ENCODE measurements around the gene SLC2A6.
A peak's percentile ranks its signal among the peaks of the same experiment; 100 is the strongest.

The SLC2A6 gene

DNA sequence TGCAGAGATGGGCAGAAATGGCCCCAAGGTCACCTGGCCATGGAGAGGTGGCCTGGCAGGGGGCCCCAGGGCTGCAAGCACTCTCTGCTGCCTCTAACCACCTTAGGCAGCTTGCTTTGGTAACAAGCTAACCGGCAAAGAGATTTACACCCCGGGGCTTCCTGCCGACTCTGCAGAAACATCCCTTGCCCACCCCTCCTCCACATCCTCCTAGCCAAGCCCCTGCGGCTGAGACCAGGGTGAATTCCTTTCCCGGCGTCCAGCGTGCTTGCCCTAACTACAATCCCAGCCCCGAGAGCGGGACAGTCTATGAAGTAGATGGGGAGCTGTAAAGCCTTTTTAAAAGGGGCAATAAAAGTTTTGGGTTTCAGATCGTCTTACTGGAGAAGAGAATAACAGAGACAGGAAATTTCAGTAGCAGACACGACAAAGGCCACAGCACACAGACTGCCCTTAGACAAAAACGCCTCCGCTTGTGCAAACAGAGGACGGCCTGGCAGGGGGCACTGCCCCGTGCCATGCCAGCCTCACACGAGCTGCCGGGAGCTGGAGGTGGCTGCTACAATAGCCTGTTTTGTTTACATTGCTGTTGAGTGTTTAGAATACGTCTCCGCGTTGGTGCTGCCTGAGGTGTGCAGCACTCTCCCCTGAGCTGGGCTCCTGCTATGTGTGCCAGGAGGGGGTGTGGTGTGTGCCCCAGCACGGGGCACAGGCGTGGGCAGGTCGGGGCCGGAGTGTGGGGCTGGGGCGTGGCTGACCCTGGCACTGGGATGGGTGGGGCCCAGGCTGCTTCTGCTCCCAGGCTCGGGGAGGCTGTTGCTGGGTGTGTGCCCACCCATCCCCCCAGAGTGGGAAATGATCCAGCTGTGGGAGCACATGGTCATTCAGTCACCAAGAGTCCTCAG, 30.5 kb upstream of the SLC2A6 start:
- Mint-ChIP-seq H3K36me3 (no peaks in the 10 kb centered on the region), H3K4me1 (peaks cover 0 to 9% of the 10 kb centered on the region in 2 donors), H3K27ac (no peak overlapping the region), H3K27me3 (peaks cover 16 to 26% of the 10 kb centered on the region in 2 donors), H3K4me3 (peak overlapping the region in 1 of 2 donors; percentile 20), H3K9me3 (no peaks in the 10 kb centered on the region)
- DNase-seq (no peak), ATAC-seq (replicated peaks) (peak; percentile 27 to 42)

DNA sequence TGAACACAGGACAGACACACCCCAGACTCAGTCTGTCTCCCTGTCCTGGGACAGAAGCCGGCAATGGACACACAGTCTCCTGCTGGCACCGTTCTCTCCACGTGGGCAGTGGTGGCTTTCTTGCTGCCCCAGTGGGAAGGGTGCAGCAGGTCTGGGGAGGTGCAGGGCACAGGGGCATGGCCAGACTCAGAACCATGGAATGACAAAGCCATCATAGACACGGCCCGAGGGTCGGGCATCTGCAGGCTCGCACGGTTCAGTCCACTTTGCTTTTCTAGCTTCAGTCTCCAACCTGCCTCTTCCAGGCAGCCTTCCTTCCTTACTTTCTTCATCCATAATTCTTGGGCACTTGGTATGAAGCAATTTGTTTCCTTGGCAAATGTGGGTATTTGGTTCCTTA, 29.1 kb upstream of the SLC2A6 start:
- no peak overlapping the region for H3K27ac Mint-ChIP-seq
- ATAC-seq (replicated peaks) (no peak), DNase-seq (no peak)
- no peak overlapping the region for H3K4me3 Mint-ChIP-seq
- peaks cover 28 to 36% of the 10 kb centered on the region in 2 donors for H3K27me3 Mint-ChIP-seq
- H3K36me3 Mint-ChIP-seq: peaks cover 0 to under 1% of the 10 kb centered on the region in 2 donors
- peaks cover 0 to 9% of the 10 kb centered on the region in 2 donors for H3K4me1 Mint-ChIP-seq
- H3K9me3 Mint-ChIP-seq: peaks cover 0 to 3% of the 10 kb centered on the region in 2 donors

DNA sequence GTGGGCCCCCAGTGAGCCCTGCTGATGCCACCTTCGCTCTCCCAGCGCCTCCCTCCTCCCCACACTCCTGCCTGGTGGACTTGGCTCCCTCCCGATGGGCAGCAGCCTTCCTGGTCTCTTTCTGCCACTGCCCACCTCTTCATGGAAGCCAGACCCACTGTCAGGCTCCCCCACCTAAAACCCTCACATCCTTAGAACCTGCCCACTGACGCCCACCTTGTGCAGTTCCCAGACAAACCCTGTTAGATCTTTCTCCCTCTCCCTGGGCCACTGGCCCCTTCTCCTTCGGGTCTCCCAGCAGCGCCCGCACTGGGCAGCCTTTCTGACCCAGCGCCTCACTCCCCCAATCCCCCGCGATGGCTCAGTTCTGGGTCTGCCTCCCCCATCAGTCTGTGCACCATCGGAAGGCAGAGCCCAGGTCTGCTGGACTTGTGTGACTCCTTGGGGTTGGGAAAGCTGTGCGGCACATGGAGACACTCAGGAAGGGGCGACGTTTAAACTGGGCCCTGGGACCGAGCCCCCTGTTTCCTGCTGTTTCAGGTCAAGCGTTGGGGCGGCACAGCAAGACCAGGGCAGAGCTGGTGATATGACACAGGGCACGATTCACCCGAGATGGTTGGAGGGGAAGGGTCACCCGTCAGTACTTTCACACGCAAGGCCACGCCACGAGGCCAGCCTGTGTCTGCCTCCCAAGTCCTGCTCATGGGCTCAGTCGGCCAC, 28.5 kb upstream of the SLC2A6 start:
- ATAC-seq (replicated peaks): no peak
- Mint-ChIP-seq H3K27ac (no peak overlapping the region), H3K9me3 (peaks cover 3 to 7% of the 10 kb centered on the region in 2 donors)

DNA sequence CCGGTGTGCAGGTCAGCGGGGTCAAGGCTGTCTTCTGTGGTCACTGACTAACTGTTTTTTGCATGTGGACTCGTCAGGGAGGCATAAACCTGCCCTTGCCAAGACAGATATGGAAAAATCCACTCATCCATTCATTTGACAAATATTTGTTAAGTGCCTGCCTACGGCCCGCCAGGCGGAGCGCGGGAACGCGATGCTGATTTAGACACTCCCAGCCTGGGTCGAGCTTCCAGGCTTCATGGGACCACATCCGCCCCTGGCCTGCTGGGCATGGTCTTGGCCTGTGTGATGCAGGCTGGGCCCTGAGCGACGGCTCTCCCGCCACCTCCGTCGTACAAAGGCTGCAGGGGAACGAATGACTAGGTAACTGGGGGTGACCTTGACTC, 27.7 kb upstream of the SLC2A6 start:
- DNase-seq (no peak), ATAC-seq (replicated peaks) (no peak)
- Mint-ChIP-seq H3K27me3 (peaks cover 34 to 44% of the 10 kb centered on the region in 2 donors), H3K4me3 (no peak overlapping the region), H3K9me3 (peaks cover 10 to 14% of the 10 kb centered on the region in 2 donors), H3K36me3 (peaks cover 6 to 7% of the 10 kb centered on the region in 2 donors), H3K27ac (no peak overlapping the region), H3K4me1 (peaks cover 0 to 9% of the 10 kb centered on the region in 2 donors)

More for the DNA sequence above, 28.5 kb upstream of the SLC2A6 start:
- Mint-ChIP-seq H3K27me3 (peaks cover 31 to 40% of the 10 kb centered on the region in 2 donors), H3K36me3 (peaks cover 3% of the 10 kb centered on the region in 2 donors), H3K4me1 (peaks cover 0 to 9% of the 10 kb centered on the region in 2 donors), H3K4me3 (no peak overlapping the region)
- DNase-seq: no peak

DNA sequence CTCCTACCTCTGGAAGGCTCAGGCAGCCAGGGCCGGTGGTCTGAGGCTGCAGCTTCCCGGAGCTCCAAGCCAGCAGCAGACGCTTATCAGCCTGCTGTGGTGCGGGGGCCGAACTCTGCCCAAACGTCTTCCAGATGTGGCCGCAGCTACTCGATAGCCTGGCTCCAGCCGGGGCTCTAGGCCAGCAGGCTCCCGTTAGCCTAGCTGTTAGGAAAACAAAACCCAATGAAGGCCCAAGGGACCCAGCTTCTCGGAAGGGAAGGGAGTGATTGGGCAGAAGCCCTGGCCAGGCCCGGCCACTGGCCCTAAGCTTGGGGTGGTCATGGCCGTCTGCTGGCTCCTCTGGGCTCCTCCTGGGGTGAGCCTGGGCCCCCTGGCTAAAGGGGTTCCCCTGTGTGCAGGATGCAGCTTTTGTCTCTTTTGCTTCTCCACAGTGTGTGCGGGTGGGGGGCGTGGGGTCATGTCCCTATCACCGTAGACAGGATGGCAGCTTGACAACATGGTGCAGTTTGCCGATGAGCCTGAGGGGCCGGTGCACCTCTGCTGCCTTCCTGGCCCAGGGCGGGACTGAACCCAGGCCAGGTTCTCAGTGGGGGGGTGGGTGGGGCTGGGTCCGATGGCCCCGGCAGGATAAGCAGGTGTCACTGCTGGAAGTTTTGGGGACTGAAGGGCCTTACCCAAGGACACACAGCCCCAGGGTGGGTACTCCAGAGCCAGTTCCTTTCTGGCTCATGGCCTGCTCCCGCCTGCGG, 27.2 kb upstream of the SLC2A6 start:
- no peak for ATAC-seq (replicated peaks)
- Mint-ChIP-seq H3K4me1 (peaks cover 0 to 9% of the 10 kb centered on the region in 2 donors), H3K27me3 (peaks cover 35 to 49% of the 10 kb centered on the region in 2 donors), H3K9me3 (peaks cover 15 to 19% of the 10 kb centered on the region in 2 donors), H3K27ac (no peak overlapping the region), H3K36me3 (peaks cover 6 to 11% of the 10 kb centered on the region in 2 donors), H3K4me3 (no peak overlapping the region)
- DNase-seq: no peak

DNA sequence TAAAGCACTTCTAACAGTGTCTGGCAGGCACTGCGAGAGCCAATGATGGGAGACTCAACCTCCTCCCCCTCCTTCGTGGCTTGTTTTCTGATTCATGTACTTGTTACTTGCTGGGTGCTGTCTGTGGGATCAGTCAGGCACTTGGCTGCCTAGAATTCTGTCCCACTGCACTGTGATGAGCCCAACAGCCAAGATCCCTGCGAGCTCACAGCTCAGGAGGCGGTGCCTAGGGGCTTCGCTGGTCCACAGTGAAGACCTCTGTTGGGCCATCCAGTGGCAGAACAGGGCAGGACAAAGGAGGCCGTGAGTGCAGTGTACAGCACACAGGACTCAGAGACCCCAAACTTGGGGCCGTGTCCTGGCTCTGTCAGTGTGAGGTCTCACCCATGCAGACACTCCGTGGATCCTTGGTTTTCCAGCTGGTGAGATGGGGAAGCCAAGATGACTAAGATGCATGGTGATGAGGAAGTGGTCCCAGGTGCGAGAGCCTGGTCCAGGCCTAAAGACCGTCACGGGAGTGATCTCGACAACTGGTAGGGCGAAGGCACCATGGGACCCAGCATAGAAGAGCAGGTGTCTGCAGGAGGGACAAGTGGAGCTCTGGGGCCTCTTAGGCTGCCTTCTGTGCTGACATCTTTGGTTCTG, 26.4 kb upstream of the SLC2A6 start:
- ATAC-seq (replicated peaks): no peak
- H3K4me3 Mint-ChIP-seq: no peak overlapping the region
- H3K27me3 Mint-ChIP-seq: peaks cover 43 to 57% of the 10 kb centered on the region in 2 donors
- peaks cover 6 to 12% of the 10 kb centered on the region in 2 donors for H3K36me3 Mint-ChIP-seq
- no peak overlapping the region for H3K27ac Mint-ChIP-seq
- H3K9me3 Mint-ChIP-seq: peaks cover 15 to 20% of the 10 kb centered on the region in 2 donors
- no peak for DNase-seq
- H3K4me1 Mint-ChIP-seq: peaks cover 0 to 9% of the 10 kb centered on the region in 2 donors

DNA sequence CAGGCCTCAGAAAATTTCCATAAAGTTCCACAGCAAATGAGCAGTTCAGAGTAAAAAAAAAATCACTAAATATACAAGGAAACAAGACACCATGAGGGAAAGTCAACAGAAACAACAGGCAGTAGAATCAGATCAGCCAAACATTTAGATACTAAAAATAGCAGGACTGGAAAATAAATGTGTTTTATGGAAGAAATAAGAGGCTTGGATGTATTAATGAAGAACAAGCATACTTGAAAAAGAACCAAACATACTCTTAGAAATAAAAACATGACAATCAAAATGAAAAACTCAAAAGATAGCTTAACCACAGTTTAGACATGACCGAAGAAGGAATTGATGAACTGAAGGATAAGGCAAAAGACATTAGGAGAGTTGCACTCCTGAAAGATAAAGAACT, 23.2 kb upstream of the SLC2A6 start:
- peaks cover 46 to 56% of the 10 kb centered on the region in 2 donors for H3K27me3 Mint-ChIP-seq
- H3K4me3 Mint-ChIP-seq: no peak overlapping the region
- DNase-seq (no peak), ATAC-seq (replicated peaks) (no peak)
- no peaks in the 10 kb centered on the region for H3K4me1 Mint-ChIP-seq
- peaks cover 15 to 20% of the 10 kb centered on the region in 2 donors for H3K9me3 Mint-ChIP-seq
- peaks cover 6 to 12% of the 10 kb centered on the region in 2 donors for H3K36me3 Mint-ChIP-seq
- H3K27ac Mint-ChIP-seq: no peak overlapping the region

DNA sequence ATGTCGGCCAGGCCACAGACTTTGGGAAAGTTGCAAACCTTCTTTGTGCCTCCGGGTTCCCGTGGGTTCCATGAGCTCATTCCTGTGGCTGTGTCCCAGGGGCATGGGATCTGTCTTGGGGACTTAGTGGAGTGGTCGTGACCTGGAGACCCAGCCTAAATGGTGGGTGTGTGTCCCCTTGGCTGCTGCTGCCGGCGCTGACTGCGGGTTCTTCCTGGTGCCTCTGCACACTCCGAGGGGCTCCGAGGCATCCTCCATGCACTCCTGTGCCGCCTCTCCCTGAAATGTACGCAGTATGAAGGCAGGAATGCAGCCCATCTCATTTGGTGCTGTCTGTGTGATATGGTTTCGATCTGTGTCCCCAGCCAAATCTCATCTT, 21.0 kb upstream of the SLC2A6 start:
- DNase-seq: no peak
- no peak for ATAC-seq (replicated peaks)
- H3K4me1 Mint-ChIP-seq: no peaks in the 10 kb centered on the region
- H3K27ac Mint-ChIP-seq: no peak overlapping the region
- H3K27me3 Mint-ChIP-seq: peaks cover 40 to 47% of the 10 kb centered on the region in 2 donors
- H3K9me3 Mint-ChIP-seq: peaks cover 15 to 20% of the 10 kb centered on the region in 2 donors
- peaks cover 6 to 12% of the 10 kb centered on the region in 2 donors for H3K36me3 Mint-ChIP-seq
- H3K4me3 Mint-ChIP-seq: no peak overlapping the region

DNA sequence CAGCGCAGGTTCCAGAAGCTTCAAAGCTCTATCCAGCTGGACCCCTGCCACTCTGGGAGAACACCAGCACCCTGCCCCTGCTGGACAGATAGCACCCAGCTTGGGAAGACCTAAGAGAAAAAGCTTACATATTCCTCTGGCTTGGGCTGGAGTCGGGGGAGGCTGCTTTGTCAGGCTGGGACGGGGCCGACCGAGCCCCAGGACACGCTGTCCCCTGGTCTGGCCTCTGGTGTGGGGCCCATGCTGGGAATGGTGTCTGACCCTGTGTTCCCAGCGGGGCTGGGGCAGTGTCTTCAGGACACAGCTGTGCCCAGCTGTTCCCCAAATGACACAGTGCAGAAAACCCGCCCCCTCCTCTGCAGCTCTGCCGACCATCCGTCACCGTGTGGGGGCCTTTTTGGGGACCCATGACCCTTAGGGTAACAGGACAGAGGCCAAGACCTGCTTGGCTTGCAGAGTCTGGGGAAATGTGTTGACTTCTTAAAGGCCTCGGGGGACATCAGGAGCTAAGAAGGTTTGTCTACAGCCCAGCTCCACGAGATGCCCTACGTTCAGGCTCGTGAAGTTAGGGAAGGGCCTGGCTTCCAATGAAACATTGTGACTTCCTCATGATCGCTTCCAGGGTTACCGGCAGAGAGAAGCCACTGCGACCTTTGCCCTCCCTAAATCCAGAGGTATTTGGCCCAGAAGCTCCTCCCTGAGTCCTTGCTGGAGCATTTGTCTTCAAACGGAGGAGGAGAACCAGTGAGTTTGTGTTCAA, 20.4 kb upstream of the SLC2A6 start:
- H3K36me3 Mint-ChIP-seq: peaks cover 6 to 12% of the 10 kb centered on the region in 2 donors
- H3K4me1 Mint-ChIP-seq: no peaks in the 10 kb centered on the region
- ATAC-seq (replicated peaks) (no peak), DNase-seq (no peak)
- no peak overlapping the region for H3K27ac Mint-ChIP-seq
- H3K9me3 Mint-ChIP-seq: peaks cover 15 to 20% of the 10 kb centered on the region in 2 donors
- H3K27me3 Mint-ChIP-seq: peaks cover 38 to 45% of the 10 kb centered on the region in 2 donors
- no peak overlapping the region for H3K4me3 Mint-ChIP-seq

DNA sequence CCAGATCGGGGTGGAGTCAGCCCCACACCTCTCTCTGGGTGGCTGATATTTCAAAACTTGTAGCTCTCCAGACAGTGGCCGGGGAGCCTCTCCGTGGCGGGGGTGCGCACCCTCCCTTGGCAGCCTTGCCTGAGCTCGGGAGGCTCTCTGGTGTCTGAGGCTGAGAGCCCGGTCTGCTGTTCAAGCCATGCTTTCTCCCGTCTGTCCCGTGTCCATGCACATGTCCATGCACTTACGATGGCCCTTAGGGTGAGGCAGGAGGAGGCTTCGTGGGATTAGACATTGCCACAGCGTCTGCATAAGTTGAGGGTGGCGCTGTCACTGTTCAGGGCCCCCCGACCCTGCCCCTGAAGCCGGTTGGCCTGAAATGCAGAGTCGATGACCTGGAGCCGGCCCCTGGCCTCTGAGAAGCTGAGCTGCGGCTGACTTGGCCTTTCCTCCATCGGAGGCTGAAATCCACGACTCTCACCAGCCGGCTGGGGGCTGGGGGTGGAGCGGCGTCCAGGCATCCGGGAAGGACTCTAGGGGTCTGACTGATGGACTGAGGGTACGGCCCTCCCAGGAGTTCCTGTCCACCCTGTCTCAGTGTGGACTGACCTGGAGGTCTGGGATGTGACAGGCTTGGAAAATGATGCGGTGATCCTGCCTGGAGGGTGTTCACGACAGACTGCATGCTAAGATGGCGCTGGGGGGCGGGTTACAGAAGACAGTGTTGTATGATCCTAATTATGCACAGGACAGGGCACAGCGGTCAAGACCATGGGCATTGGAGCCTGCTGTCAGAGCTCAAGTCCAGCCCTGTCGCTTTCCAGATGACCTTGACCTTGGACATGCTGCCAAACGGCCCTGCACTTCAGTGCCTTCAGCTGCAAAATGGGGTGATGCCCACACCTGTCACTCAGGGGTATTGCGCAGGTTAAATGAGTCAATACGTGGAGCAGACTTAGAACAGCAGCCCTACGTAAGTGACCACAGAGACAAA, 18.3 kb upstream of the SLC2A6 start:
- H3K9me3 Mint-ChIP-seq: peaks cover 9 to 11% of the 10 kb centered on the region in 2 donors
- ATAC-seq (replicated peaks) (no peak), DNase-seq (no peak)
- no peaks in the 10 kb centered on the region for H3K4me1 Mint-ChIP-seq
- no peak overlapping the region for H3K27ac Mint-ChIP-seq
- H3K4me3 Mint-ChIP-seq: no peak overlapping the region
- H3K36me3 Mint-ChIP-seq: peaks cover under 1 to 6% of the 10 kb centered on the region in 2 donors
- peaks cover 22 to 30% of the 10 kb centered on the region in 2 donors for H3K27me3 Mint-ChIP-seq

DNA sequence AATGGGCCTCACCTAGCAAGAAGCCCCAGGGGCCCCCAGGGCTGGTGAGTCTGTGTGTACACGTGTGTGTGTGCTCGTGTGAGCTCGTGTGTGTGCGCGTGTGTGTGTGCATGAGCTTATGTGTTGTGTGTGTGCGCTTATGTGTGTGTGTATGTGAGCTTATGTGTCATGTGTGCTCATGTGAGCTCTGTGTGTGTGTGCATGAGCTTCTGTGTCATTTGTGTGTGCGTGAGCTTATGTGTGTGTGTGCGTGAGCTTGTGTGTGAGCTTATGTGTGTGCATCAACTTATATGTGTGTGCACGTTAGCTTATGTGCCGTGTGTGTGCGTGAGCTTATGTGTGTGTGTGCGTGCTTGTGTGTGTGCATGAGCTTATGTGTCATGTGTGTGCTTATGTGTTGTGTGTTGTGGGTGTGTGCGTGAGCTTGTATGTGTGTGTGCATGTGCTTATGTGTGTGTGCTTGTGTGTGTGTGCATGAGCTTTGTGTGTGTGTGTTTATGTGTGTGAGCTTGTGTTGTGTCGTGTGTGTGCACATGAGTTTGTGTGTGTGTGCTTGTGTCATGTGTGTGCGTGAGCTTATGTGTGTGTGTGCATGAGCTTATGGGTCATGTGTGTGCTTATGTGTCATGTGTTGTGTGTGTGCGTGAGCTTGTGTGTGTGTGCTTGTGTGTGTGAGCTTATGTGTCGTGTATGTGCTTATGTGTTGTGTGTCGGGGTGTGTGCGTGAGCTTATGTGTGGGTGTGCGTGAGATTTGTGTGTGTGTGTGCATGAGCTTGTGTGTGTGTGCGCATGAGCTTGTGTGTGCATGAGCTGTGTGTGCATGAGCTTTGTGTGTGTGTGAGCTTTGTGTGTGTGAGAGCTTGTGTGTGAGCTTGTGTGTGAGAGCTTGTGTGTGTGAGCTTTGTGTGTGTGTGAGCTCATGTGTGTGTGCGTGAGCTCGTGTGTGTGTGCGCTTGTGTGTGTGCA, 16.7 kb upstream of the SLC2A6 start:
- Mint-ChIP-seq H3K9me3 (no peaks in the 10 kb centered on the region), H3K36me3 (no peaks in the 10 kb centered on the region), H3K27ac (no peak overlapping the region), H3K27me3 (peaks cover 16 to 21% of the 10 kb centered on the region in 2 donors), H3K4me1 (no peaks in the 10 kb centered on the region), H3K4me3 (no peak overlapping the region)
- DNase-seq: no peak
- ATAC-seq (replicated peaks): no peak

Measured in stimulated activated naive B cell treated with anti-CD40 and anti-IgM and Interleukin-4, amounts not matched to agents 10 μg/mL and 1 μg/mL and 100 μg/mL, for 72 hours (primary cell).